Esophagus squamous epithelium (tissue), 5 donors: ENCODE measurements around the gene SHQ1. TPM values are rescaled to one million over a fixed set of nuclear protein-coding genes. Genes with fewer than 3 reads are reported as not detected.

Experiments
- DNase-seq: peaks from one replicate; lab custom pipeline; 2025; lab: John Stamatoyannopoulos, UW
- H3K27ac ChIP-seq, 4 donors: fragments of 200-600 bp; sonication (generic); one replicate each; pipeline ENCODE4 v1.5.1; 2016 to 2019; ENCODE audit warnings: mild to moderate bottlenecking in 1 of 4
- H3K27me3 ChIP-seq, 4 donors: fragments of 200-600 bp; sonication (generic); 1 replicate in 3 of 4; 2 replicates in 1 of 4; pipeline versions ENCODE4 v1.5.1 to v1.6.0; 2017 to 2021; ENCODE audit warnings: antibody characterized with exemption in 1 of 4
- H3K36me3 ChIP-seq, 3 donors: fragments of 200-600 bp; sonication (generic); one replicate each; pipeline ENCODE4 v1.5.1; 2016 to 2019
- H3K4me1 ChIP-seq, 3 donors: fragments of 200-600 bp; sonication (generic); one replicate each; pipeline ENCODE4 v1.5.1; 2017 to 2019
- H3K4me3 ChIP-seq, 4 donors: fragments of 200-600 bp; sonication (generic); 1 replicate in 3 of 4; 2 replicates in 1 of 4; pipeline ENCODE4 v1.5.1; 2016 to 2019; ENCODE audit warnings: mild to moderate bottlenecking in 2 of 4, moderate library complexity in 1 of 4
- H3K9me3 ChIP-seq, 3 donors: fragments of 200-600 bp; sonication (generic); one replicate each; pipeline ENCODE4 v1.5.1; 2016 to 2019
- POLR2A ChIP-seq, 4 donors: fragments of 450-650 bp; IDR thresholded peaks; one replicate each; pipeline ENCODE4 v1.6.1; 2017; ENCODE audit warnings: antibody characterized with exemption in 4 of 4, mild to moderate bottlenecking in 4 of 4, moderate library complexity in 3 of 4
- WGBS, 2 donors: methylation state at CpG; one replicate each; pipeline ENCODE4 v1.1.5; 2018; 5-methylcytosine and 5-hydroxymethylcytosine counted together
- intact Hi-C: fragments of 100-400 bp; cut with DNase I; formaldehyde crosslinking; loops from one replicate; pipeline ENCODE4 v1.15.0; 2022
- total RNA-seq, 4 donors: library from RNA; depleted of rRNA; stranded (reverse); fragments of >200 nt; gene quantifications; one replicate each; pipeline ENCODE4 v1.1.0, GENCODE V29; 2016
- TF ChIP-seq, protein P1 (sequence below), 6 experiments: fragments of 450-650 bp in 4 of 6; fragments of 200-600 bp in 2 of 6; sonication (generic) in 2 of 6; IDR thresholded peaks; one replicate each; pipeline ENCODE4 v1.5.1; 2016 to 2019; ENCODE audit warnings: antibody characterized with exemption in 6 of 6, mild to moderate bottlenecking in 4 of 6, moderate library complexity in 4 of 6
- donor health status: DM: yes; HTN: yes; CAD: no.

The SHQ1 gene
- total RNA-seq, 4 donors from 2014 or later, result 6.7 to 13.4 (median 12.5) TPM

GRCh38 chr3:72848703-72849081 lies 447 bp upstream of the SHQ1 start:
- H3K4me3 ChIP-seq, result peak overlapping the region; percentile 64 to 81 (median 77)
- peaks cover 12 to 35% (median 16%) of the 10 kb centered on the region in 3 donors for H3K4me1 ChIP-seq
- DNase-seq, result no peak
- WGBS, 2 donors, result 1 to 2% methylated on average over 11 of the region's 11 CpGs
- intact Hi-C loops, result loop anchor here (10.0 kb wide), 1 partner anchor 226 kb away; no protein-coding TSS in a partner anchor
- no peaks in the 10 kb centered on the region for H3K9me3 ChIP-seq
- H3K27me3 ChIP-seq, result peaks cover 0 to 2% (median 0%) of the 10 kb centered on the region in 4 donors
- TF ChIP-seq POLR2A (IDR thresholded peaks at IDR 0.05), result no peak
- TF ChIP-seq, protein P1, sequence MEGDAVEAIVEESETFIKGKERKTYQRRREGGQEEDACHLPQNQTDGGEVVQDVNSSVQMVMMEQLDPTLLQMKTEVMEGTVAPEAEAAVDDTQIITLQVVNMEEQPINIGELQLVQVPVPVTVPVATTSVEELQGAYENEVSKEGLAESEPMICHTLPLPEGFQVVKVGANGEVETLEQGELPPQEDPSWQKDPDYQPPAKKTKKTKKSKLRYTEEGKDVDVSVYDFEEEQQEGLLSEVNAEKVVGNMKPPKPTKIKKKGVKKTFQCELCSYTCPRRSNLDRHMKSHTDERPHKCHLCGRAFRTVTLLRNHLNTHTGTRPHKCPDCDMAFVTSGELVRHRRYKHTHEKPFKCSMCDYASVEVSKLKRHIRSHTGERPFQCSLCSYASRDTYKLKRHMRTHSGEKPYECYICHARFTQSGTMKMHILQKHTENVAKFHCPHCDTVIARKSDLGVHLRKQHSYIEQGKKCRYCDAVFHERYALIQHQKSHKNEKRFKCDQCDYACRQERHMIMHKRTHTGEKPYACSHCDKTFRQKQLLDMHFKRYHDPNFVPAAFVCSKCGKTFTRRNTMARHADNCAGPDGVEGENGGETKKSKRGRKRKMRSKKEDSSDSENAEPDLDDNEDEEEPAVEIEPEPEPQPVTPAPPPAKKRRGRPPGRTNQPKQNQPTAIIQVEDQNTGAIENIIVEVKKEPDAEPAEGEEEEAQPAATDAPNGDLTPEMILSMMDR (IDR thresholded peaks at IDR 0.05), result no peak
- peaks cover 0 to under 1% (median 0%) of the 10 kb centered on the region in 3 donors for H3K36me3 ChIP-seq
- H3K27ac ChIP-seq, result peak overlapping the region in 1 of 4 donors; percentile 87

DNA sequence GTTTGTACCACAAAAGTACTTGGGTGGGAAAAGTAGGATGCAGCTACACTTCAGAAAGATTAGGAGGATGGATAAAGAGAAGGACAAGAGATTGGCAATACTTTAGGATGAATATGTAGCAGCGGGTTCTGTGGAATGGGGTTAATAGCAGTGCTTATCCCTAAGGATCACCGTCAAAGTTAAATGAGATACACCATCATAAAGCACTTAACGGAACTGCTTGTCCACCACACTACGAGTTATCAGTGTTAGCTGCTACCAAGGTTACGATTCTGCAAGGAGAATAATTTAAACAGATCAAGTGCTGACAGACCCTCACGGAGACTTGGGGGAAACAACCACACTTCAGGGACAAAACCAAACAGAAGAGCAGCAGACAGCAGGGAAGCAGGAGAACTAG lies 963 bp downstream of the SHQ1 start:
- intact Hi-C loops, result loop anchor here (10.0 kb wide), 1 partner anchor 228 kb away; no protein-coding TSS in a partner anchor
- peaks cover 0 to 5% (median 0%) of the 10 kb centered on the region in 3 donors for H3K36me3 ChIP-seq
- peaks cover 12 to 35% (median 16%) of the 10 kb centered on the region in 3 donors for H3K4me1 ChIP-seq
- no peak for DNase-seq
- 5 to 7% methylated on average over 6 of the region's 6 CpGs for WGBS, 2 donors
- no peaks in the 10 kb centered on the region for H3K9me3 ChIP-seq
- H3K4me3 ChIP-seq, result peak overlapping the region; percentile 64 to 81 (median 77)
- H3K27me3 ChIP-seq, result no peaks in the 10 kb centered on the region
- TF ChIP-seq, protein P1 (IDR thresholded peaks at IDR 0.05), result no peak
- no peak for TF ChIP-seq POLR2A (IDR thresholded peaks at IDR 0.05)
- H3K27ac ChIP-seq, result peak overlapping the region in 3 of 4 donors; percentile 81 to 87 (median 81)

DNA sequence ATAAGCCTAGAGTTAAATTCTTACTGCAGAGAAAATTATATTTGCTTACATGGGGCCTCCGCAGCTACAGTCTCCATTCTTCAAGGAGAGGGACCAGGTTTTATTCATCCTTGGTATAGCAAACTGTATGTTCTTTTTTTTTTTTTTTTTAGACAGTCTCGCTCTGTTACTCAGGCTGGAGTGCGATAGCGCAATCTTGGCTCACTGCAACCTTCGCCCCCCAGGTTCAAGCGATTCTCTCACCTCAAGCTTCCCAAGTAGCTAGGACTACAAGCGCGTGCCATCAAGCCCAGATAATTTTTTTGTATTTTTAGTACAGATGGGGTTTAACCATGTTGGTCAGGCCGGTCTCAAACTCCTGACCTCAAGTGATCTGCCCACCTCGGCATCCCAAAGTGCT lies 2.1 kb downstream of the SHQ1 start:
- peaks cover 12 to 31% (median 16%) of the 10 kb centered on the region in 3 donors for H3K4me1 ChIP-seq
- TF ChIP-seq POLR2A (IDR thresholded peaks at IDR 0.05), result no peak
- TF ChIP-seq, protein P1 (IDR thresholded peaks at IDR 0.05), result no peak
- H3K27me3 ChIP-seq, result no peaks in the 10 kb centered on the region
- peaks cover 0 to 16% (median 0%) of the 10 kb centered on the region in 3 donors for H3K36me3 ChIP-seq
- no peak overlapping the region for H3K27ac ChIP-seq
- intact Hi-C loops, result loop anchor here (10.0 kb wide), 1 partner anchor 229 kb away; no protein-coding TSS in a partner anchor
- no peak for DNase-seq
- H3K4me3 ChIP-seq, result no peak overlapping the region
- H3K9me3 ChIP-seq, result no peaks in the 10 kb centered on the region
- 95 to 96% methylated on average over 9 to 10 of the region's 10 CpGs for WGBS, 2 donors

DNA sequence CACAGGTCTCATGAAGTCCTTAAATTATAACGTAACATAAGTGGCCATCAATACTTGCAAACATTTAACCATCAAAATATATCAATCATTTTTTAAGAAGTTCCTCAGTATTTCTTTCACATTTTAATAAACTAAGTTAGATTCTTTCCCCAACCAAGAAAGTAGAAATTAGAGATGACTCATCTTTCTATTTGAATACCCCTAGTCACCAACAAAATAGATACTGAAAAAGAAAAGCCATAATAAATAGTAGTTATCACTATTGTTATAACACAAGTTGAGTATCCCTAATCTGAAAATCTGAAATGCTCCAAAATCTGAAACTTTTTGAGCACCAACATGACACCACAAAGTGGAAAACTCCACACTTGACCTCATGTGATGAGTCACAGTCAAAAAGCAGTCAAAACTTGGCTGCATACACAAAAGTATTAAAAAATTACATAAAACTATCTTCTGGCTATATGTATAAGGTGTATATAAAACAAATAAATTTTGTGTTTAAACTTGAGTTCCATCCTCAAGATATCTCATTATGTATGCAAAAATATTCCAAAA lies 3.7 kb downstream of the SHQ1 start:
- WGBS, 2 donors, result 78 to 81% methylated on average over 1 of the region's 1 CpG
- no peak overlapping the region for H3K27ac ChIP-seq
- H3K36me3 ChIP-seq, result peaks cover 0 to 32% (median 3%) of the 10 kb centered on the region in 3 donors
- H3K4me1 ChIP-seq, result peaks cover 12 to 31% (median 16%) of the 10 kb centered on the region in 3 donors
- TF ChIP-seq, protein P1 (IDR thresholded peaks at IDR 0.05), result no peak
- no peak for TF ChIP-seq POLR2A (IDR thresholded peaks at IDR 0.05)
- H3K4me3 ChIP-seq, result no peak overlapping the region
- no peaks in the 10 kb centered on the region for H3K27me3 ChIP-seq
- DNase-seq, result no peak
- intact Hi-C loops, result loop anchor here (10.0 kb wide), 1 partner anchor 230 kb away; no protein-coding TSS in a partner anchor
- no peaks in the 10 kb centered on the region for H3K9me3 ChIP-seq

- peaks cover 0 to 74% (median 4%) of the 10 kb centered on the region in 3 donors for H3K36me3 ChIP-seq
- H3K27ac ChIP-seq, result no peak overlapping the region
- DNase-seq, result no peak
- intact Hi-C loops, result no loop called here
- 91 to 96% methylated on average over 3 of the region's 3 CpGs for WGBS, 2 donors
- H3K4me1 ChIP-seq, result peaks cover 0 to 10% (median 3%) of the 10 kb centered on the region in 3 donors
- H3K27me3 ChIP-seq, result no peaks in the 10 kb centered on the region
- no peak overlapping the region for H3K4me3 ChIP-seq
- no peaks in the 10 kb centered on the region for H3K9me3 ChIP-seq
- TF ChIP-seq, protein P1 (IDR thresholded peaks at IDR 0.05), result no peak
- no peak for TF ChIP-seq POLR2A (IDR thresholded peaks at IDR 0.05)
Measured at GRCh38 chr3:72839057-72839456, 9.2 kb downstream of the SHQ1 start.
